ENCODE measurements around the gene KCNK10.
"Not testable (repeated sequence)": the region's sequence is repeated elsewhere in the genome, so short reads cannot be mapped to it uniquely, and the experiment has no call there.

The KCNK10 gene

DNA sequence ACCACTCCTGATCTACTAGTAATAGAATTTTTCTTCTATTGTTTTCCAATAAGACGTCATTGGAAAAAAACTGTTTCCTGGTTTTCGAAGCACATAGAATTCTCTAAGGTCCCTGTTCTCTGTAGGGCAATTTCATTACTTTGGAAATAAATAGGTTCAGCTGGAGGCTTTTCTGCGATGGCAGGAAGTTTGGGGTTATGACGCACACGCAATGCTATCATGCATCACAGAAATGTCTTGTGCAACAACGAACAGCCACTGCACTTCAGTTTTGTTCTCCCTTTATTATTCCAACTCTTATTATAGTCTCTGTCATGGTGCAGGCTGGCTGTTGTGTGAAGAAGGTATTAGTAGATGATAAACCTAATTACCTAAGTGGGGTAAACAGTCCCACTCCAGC lies 59.0 kb downstream of the KCNK10 start:
- H3K27me3 ChIP-seq (ENCODE audit: low read depth, low read length): no peaks in the 10 kb centered on the region
- H3K9ac ChIP-seq (ENCODE audit: low read length): no peak overlapping the region
- no peak overlapping the region for H2AFZ ChIP-seq (ENCODE audit: low read depth, low read length)
- H3K4me1 ChIP-seq (ENCODE audit: low read length): no peaks in the 10 kb centered on the region
- no peak overlapping the region for H3K4me3 ChIP-seq (ENCODE audit: low read length)
- TF ChIP-seq, protein P1, sequence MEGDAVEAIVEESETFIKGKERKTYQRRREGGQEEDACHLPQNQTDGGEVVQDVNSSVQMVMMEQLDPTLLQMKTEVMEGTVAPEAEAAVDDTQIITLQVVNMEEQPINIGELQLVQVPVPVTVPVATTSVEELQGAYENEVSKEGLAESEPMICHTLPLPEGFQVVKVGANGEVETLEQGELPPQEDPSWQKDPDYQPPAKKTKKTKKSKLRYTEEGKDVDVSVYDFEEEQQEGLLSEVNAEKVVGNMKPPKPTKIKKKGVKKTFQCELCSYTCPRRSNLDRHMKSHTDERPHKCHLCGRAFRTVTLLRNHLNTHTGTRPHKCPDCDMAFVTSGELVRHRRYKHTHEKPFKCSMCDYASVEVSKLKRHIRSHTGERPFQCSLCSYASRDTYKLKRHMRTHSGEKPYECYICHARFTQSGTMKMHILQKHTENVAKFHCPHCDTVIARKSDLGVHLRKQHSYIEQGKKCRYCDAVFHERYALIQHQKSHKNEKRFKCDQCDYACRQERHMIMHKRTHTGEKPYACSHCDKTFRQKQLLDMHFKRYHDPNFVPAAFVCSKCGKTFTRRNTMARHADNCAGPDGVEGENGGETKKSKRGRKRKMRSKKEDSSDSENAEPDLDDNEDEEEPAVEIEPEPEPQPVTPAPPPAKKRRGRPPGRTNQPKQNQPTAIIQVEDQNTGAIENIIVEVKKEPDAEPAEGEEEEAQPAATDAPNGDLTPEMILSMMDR (IDR thresholded peaks at IDR 0.05; ENCODE audit: low read depth, low read length): no peak
- TF ChIP-seq EZH2phosphoT487 (IDR thresholded peaks at IDR 0.05; ENCODE audit: low read depth): no peak
- H3K27ac ChIP-seq (ENCODE audit: low read length): no peak overlapping the region
- H3K79me2 ChIP-seq (ENCODE audit: low read length): no peaks in the 10 kb centered on the region
- no peaks in the 10 kb centered on the region for H4K20me1 ChIP-seq (ENCODE audit: insufficient read depth, low read length)
- H3K36me3 ChIP-seq (replicated peaks; ENCODE audit: low read depth, low read length): no peaks in the 10 kb centered on the region
- no peaks in the 10 kb centered on the region for H3K9me3 ChIP-seq (ENCODE audit: insufficient read depth, low read length)
- H3K4me2 ChIP-seq (ENCODE audit: low read length): no peak overlapping the region

DNA sequence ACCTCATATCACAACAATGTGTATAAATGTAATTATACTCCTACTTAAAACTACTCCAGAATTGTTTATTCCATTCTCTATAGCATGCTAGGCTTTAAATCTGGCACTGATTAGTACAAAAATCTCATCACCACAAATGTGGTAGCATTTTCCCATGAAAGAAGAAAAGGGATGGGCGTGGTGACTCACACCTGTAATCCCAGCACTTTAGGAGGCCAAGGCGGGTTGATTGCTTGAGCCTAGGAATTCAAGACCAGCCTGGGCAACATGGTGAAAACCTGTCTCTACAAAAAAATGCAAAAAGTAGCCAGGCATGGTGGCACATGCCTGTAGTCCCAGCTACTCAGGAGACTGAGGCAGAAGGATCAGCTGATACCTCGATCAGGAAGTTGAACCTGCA lies 61.8 kb downstream of the KCNK10 start:
- not testable (repeated sequence) for H3K4me2 ChIP-seq (ENCODE audit: low read length); H3K27me3 ChIP-seq (ENCODE audit: low read depth, low read length); H3K9me3 ChIP-seq (ENCODE audit: insufficient read depth, low read length); H3K4me1 ChIP-seq (ENCODE audit: low read length); H4K20me1 ChIP-seq (ENCODE audit: insufficient read depth, low read length); H3K36me3 ChIP-seq (replicated peaks; ENCODE audit: low read depth, low read length); H3K27ac ChIP-seq (ENCODE audit: low read length); H3K9ac ChIP-seq (ENCODE audit: low read length); H3K79me2 ChIP-seq (ENCODE audit: low read length); H2AFZ ChIP-seq (ENCODE audit: low read depth, low read length); H3K4me3 ChIP-seq (ENCODE audit: low read length)

DNA sequence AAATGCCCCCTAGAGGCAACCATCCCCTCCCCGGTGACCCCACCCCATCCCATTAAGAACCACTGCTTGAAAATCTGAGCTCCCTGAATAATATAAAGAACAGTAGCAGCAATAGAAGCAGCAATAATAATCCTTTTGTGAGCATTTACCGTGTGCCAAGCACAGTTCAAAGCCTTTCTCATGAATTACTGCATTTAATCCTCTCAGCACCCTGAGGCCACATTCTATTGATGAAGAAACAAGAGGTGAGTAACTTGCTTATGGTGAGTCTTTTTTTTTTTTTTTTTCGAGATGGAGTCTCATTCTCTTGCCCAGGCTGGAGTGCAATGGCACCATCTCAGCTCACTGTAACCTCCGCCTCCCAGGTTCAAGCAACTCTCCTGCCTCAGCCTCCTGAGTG lies 65.0 kb downstream of the KCNK10 start:
- Histone ChIP-seq H3K27me3 (ENCODE audit: low read depth, low read length) (no peaks in the 10 kb centered on the region), H2AFZ (ENCODE audit: low read depth, low read length) (no peak overlapping the region), H3K27ac (ENCODE audit: low read length) (no peak overlapping the region), H3K9me3 (ENCODE audit: insufficient read depth, low read length) (no peaks in the 10 kb centered on the region), H3K9ac (ENCODE audit: low read length) (no peak overlapping the region), H4K20me1 (ENCODE audit: insufficient read depth, low read length) (no peaks in the 10 kb centered on the region), H3K36me3 (replicated peaks; ENCODE audit: low read depth, low read length) (no peaks in the 10 kb centered on the region), H3K4me2 (ENCODE audit: low read length) (no peak overlapping the region), H3K79me2 (ENCODE audit: low read length) (no peaks in the 10 kb centered on the region), H3K4me1 (ENCODE audit: low read length) (peaks cover 5% of the 10 kb centered on the region; the same call in 1 of the 2 replicates), H3K4me3 (ENCODE audit: low read length) (no peak overlapping the region)
- TF ChIP-seq, protein P1 (IDR thresholded peaks at IDR 0.05; ENCODE audit: low read depth, low read length): no peak
- no peak for TF ChIP-seq EZH2phosphoT487 (IDR thresholded peaks at IDR 0.05; ENCODE audit: low read depth)

DNA sequence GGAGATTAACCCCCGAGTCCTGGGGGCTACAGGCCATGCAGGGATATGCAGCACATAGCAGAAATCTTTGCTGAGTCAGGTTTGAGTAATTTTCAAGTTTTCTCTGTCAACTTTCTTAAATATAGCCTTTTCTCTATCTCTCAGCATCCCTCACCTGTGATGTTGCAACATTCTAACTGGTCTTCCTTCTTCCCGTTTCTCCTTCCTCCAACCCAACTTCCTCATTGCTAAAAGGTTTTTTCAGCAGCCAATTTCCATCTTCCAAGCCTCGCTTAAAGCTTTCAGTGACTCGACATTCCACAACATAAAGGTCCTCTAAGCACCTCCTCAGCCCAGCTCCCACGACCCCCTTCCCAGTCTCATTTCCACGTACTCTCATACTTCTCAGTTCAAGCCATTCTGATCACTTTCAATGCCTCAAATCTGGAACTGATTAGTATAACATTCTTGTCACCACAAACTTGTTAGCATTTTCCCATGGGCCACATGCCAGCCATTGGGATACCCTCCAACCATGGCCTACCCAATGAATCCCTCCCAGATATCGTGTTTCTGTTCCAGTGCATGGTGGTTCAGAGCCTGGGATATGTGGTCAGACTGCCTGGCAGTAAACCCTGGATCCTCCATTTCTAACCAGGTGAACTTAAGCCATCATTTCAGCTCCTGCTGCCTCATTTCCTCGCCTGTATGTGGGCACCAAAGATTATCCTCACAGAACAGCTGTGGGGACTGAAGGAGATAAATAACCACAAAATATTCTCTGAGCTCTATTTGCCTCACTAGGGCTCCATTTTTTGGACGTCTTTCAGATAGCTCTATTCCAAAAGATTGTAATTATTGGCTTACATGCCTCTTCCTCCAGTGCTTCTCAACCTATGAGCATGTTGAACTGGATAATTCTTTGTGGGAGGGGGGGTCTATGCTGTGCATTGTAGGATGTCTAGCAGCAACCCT lies 65.8 kb downstream of the KCNK10 start:
- no peak overlapping the region for H3K4me2 ChIP-seq (ENCODE audit: low read length)
- peaks cover 5% of the 10 kb centered on the region; the same call in 1 of the 2 replicates for H3K4me1 ChIP-seq (ENCODE audit: low read length)
- no peaks in the 10 kb centered on the region for H4K20me1 ChIP-seq (ENCODE audit: insufficient read depth, low read length)
- no peaks in the 10 kb centered on the region for H3K9me3 ChIP-seq (ENCODE audit: insufficient read depth, low read length)
- H3K9ac ChIP-seq (ENCODE audit: low read length): no peak overlapping the region
- no peak overlapping the region for H3K4me3 ChIP-seq (ENCODE audit: low read length)
- H2AFZ ChIP-seq (ENCODE audit: low read depth, low read length): no peak overlapping the region
- TF ChIP-seq, protein P1 (IDR thresholded peaks at IDR 0.05; ENCODE audit: low read depth, low read length): no peak
- no peak for TF ChIP-seq EZH2phosphoT487 (IDR thresholded peaks at IDR 0.05; ENCODE audit: low read depth)
- H3K79me2 ChIP-seq (ENCODE audit: low read length): no peaks in the 10 kb centered on the region
- no peaks in the 10 kb centered on the region for H3K36me3 ChIP-seq (replicated peaks; ENCODE audit: low read depth, low read length)
- no peak overlapping the region for H3K27ac ChIP-seq (ENCODE audit: low read length)
- no peaks in the 10 kb centered on the region for H3K27me3 ChIP-seq (ENCODE audit: low read depth, low read length)

All from OCI-LY3 (cell line).